ENCODE results near the gene EFHD2. TPM values are rescaled to one million over a fixed set of nuclear protein-coding genes. Genes with fewer than 3 reads are reported as not detected.
"Not testable (repeated sequence)": the region's sequence is repeated elsewhere in the genome, so short reads cannot be mapped to it uniquely, and the experiment has no call there.

The EFHD2 gene
- total RNA-seq, 2 donors from 2014 or later = 36.0 to 71.3 TPM

DNA sequence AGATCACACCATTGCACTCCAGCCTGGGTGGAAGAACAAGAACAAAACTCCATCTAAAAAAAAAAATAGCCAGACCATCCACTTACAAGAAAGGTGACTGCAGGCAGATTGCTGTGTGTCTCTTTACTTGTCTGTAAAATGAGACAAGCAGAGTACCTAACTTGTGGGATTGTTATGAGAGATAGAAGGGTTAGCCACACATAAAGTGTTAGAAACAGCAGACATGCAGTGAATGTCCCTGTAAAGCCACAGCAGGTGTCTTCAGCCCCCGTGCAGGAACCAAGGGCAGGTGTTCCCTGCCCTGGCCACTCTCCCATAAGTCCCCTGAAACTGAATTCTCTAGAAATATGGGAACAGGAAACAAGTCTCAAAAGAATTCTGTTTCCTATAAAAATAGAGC, 40.8 kb upstream of the EFHD2 start:
- Histone ChIP-seq H3K4me3 (no peak overlapping the region), H3K27me3 (replicated peaks; ENCODE audit: insufficient read depth) (no peaks in the 10 kb centered on the region), H3K36me3 (no peaks in the 10 kb centered on the region), H3K9me3 (no peaks in the 10 kb centered on the region), H3K4me1 (ENCODE audit: control insufficient read depth in 1 of 2, low read depth in 2 of 2) (peaks cover 4 to 12% of the 10 kb centered on the region in 2 donors), H3K27ac (no peak overlapping the region)
- TF ChIP-seq, protein P1, sequence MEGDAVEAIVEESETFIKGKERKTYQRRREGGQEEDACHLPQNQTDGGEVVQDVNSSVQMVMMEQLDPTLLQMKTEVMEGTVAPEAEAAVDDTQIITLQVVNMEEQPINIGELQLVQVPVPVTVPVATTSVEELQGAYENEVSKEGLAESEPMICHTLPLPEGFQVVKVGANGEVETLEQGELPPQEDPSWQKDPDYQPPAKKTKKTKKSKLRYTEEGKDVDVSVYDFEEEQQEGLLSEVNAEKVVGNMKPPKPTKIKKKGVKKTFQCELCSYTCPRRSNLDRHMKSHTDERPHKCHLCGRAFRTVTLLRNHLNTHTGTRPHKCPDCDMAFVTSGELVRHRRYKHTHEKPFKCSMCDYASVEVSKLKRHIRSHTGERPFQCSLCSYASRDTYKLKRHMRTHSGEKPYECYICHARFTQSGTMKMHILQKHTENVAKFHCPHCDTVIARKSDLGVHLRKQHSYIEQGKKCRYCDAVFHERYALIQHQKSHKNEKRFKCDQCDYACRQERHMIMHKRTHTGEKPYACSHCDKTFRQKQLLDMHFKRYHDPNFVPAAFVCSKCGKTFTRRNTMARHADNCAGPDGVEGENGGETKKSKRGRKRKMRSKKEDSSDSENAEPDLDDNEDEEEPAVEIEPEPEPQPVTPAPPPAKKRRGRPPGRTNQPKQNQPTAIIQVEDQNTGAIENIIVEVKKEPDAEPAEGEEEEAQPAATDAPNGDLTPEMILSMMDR (IDR thresholded peaks at IDR 0.05) = no peak
- no peak for DNase-seq (ENCODE audit: low spot score)
- no peak for ATAC-seq (ENCODE audit: insufficient number of reproducible peaks, low FRiP score, low read depth)

DNA sequence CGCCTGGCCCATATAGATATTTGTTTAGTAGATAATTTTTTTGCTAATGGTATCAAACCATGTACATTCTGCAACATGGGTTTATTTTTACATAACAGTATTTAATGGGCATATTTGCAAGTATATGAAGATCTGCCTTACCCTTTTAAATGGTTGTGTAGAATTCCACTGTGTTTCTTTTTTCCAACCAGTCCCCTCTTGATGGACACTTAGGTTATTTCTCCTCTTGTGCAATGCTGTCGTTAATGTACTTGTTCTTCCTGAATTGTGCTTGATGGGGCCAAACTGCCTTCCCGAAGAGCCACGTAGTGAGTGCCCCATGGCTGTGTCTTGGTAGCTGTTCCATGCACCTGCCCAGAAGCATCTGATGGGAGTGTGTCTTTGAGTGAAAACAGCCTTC, 39.4 kb upstream of the EFHD2 start:
- no peak for DNase-seq (ENCODE audit: low spot score)
- Histone ChIP-seq H3K4me3 (no peak overlapping the region), H3K27ac (no peak overlapping the region), H3K4me1 (ENCODE audit: control insufficient read depth in 1 of 2, low read depth in 2 of 2) (peaks cover 4 to 12% of the 10 kb centered on the region in 2 donors), H3K27me3 (replicated peaks; ENCODE audit: insufficient read depth) (no peaks in the 10 kb centered on the region), H3K9me3 (no peaks in the 10 kb centered on the region), H3K36me3 (no peaks in the 10 kb centered on the region)
- TF ChIP-seq, protein P1 (IDR thresholded peaks at IDR 0.05) = no peak
- no peak for ATAC-seq (ENCODE audit: insufficient number of reproducible peaks, low FRiP score, low read depth)

DNA sequence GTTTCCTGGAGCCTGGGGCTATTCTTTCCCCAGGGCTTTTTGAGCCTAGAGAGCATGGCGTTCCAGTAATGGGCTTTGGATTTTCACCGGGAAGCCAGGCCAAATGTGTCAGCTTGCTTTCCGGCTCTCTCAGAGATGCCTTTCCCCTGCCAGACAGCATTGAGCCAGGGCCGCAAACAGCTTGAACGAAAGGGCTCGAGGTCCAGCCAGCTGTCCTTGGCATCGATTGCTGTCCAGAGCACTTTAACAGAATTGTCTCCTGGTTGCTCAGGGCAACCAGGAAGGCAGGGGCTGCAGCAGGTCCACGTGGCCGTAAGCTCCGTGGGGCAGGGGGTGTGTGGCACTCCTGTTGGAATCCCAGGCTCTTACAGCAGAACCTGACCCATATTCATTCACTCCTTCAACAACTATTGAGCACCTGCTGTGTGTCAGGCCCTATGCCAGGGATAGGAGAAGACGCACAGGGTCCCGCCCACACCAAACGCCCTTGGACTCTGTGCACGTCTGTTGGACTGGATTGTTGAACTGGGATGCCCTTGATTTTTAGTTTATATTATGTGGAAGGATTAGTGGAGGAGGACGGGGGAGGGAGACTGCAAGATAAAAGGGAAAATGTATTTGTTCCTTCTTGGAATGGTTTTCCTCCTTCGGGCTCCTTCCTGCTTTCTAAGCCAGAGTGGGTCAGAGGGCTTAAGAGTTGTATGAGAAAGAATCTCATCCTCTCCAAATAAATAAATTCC, 38.7 kb upstream of the EFHD2 start:
- Histone ChIP-seq H3K27me3 (replicated peaks; ENCODE audit: insufficient read depth) (no peaks in the 10 kb centered on the region), H3K9me3 (no peaks in the 10 kb centered on the region), H3K4me1 (ENCODE audit: control insufficient read depth in 1 of 2, low read depth in 2 of 2) (peaks cover 4 to 12% of the 10 kb centered on the region in 2 donors), H3K27ac (no peak overlapping the region), H3K36me3 (no peaks in the 10 kb centered on the region), H3K4me3 (no peak overlapping the region)
- TF ChIP-seq, protein P1 (IDR thresholded peaks at IDR 0.05) = no peak
- DNase-seq (ENCODE audit: low spot score) = no peak
- peak; percentile 27 for ATAC-seq (ENCODE audit: insufficient number of reproducible peaks, low FRiP score, low read depth)

DNA sequence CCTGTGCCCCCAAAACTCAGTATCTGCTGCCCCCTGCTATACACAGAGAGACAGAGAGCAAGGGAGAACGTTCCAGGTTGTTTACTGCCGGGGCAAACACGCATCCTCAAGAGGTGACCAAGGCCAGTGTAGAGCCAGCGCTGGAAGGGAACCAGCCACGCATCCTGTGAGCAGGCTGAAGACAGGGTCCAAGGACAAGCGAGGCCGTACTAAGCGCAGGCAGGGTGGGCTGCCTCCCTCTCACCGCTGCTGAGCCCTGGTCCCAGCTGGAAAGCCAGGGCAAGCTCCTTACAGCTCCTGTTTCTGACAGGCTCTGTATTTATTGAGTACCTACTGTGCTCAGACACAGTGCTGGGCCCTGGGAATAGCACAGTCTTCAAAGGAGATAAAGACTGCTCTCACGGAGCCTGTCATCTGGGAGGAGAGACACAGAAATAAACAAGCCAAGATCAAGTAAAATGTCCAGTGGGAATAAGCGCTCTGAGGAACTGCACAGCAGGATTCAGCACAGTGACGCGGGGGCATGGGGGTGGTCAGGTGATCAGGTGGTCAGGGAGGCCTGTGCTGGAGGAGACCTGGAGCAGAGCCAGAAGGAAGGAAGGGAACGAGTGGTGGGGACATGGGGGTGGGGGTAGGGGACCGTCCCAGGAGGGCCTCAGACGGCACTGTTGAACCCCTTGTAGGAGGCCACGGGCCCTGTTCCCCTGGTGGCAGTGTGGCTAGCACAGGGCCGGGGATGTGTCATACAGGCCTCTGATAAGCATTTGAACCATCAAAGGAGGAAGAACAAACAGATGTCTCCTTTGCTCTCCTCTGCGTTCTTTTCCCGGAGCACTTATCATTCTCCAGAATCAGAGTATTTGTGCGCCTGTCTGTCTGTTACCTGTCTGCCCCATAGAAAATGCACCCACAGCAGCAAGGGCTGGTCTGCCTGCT, 37.8 kb upstream of the EFHD2 start:
- TF ChIP-seq, protein P1 (IDR thresholded peaks at IDR 0.05) = no peak
- H3K27ac ChIP-seq = no peak overlapping the region
- no peak for ATAC-seq (ENCODE audit: insufficient number of reproducible peaks, low FRiP score, low read depth)

DNA sequence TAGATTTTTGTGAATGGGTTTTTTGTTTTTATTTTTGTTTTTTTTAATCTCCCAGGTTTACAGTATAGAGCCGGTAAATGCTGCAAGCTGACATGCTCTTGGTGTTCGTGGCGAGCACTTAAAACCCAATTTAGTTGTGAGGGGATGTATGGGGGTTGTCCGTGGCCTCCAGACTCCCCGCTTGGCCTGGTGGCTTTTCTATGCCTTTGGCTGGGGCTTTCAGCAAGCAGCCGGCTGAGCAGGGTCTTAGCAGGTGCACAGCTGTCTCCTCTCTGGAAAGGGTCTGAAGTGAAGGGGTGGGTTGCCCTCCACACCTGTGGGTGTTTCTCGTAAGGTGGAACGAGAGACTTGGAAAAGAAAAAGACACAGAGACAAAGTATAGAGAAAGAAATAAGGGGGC, 31.0 kb upstream of the EFHD2 start:
- TF ChIP-seq, protein P1 (IDR thresholded peaks at IDR 0.05) = no peak
- Histone ChIP-seq H3K9me3 (no peaks in the 10 kb centered on the region), H3K4me3 (no peak overlapping the region), H3K27ac (no peak overlapping the region), H3K27me3 (replicated peaks; ENCODE audit: insufficient read depth) (no peaks in the 10 kb centered on the region), H3K36me3 (no peaks in the 10 kb centered on the region), H3K4me1 (ENCODE audit: control insufficient read depth in 1 of 2, low read depth in 2 of 2) (no peaks in the 10 kb centered on the region)
- DNase-seq (ENCODE audit: low spot score) (no peak), ATAC-seq (ENCODE audit: insufficient number of reproducible peaks, low FRiP score, low read depth) (no peak)

More for the DNA sequence above, 37.8 kb upstream of the EFHD2 start:
- Histone ChIP-seq H3K27me3 (replicated peaks; ENCODE audit: insufficient read depth) (no peaks in the 10 kb centered on the region), H3K4me1 (ENCODE audit: control insufficient read depth in 1 of 2, low read depth in 2 of 2) (peaks cover 4 to 12% of the 10 kb centered on the region in 2 donors), H3K4me3 (no peak overlapping the region), H3K9me3 (no peaks in the 10 kb centered on the region), H3K36me3 (no peaks in the 10 kb centered on the region)
- no peak for DNase-seq (ENCODE audit: low spot score)

DNA sequence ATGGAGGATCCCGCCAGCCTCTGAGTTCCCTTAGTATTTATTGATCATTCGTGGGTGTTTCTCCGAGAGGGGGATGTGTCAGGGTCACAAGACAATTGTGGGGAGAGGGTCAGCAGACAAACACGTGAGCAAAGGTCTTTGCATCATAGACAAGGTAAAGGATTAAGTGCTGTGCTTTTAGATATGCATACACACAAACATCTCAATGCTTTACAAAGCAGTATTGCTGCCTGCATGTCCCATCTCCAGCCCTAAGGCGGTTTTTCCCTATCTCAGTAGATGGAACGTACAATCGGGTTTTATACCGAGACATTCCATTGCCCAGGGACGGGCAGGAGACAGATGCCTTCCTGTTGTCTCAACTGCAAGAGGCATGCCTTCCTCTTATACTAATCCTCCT, 30.5 kb upstream of the EFHD2 start:
- H3K27me3 ChIP-seq (replicated peaks; ENCODE audit: insufficient read depth); H3K4me3 ChIP-seq; H3K4me1 ChIP-seq (ENCODE audit: control insufficient read depth in 1 of 2, low read depth in 2 of 2); DNase-seq (ENCODE audit: low spot score); H3K9me3 ChIP-seq; H3K27ac ChIP-seq; ATAC-seq (ENCODE audit: insufficient number of reproducible peaks, low FRiP score, low read depth); H3K36me3 ChIP-seq: not testable (repeated sequence)
